ENCODE measurements around the gene FAM117B. TPM values are rescaled to one million over a fixed set of nuclear protein-coding genes. Genes with fewer than 3 reads are reported as not detected.

The FAM117B gene
- total RNA-seq, 1 experiment from 2014 or later, result 2.4 TPM

- Mint-ChIP-seq H3K27ac (ENCODE audit: low read depth, unreplicated experiment) (no peak overlapping the region), H3K9me3 (ENCODE audit: unreplicated experiment) (no peaks in the 10 kb centered on the region), H3K4me1 (ENCODE audit: insufficient read depth, unreplicated experiment) (no peaks in the 10 kb centered on the region), H3K4me3 (ENCODE audit: unreplicated experiment) (no peak overlapping the region), H3K36me3 (ENCODE audit: insufficient read depth, unreplicated experiment) (no peaks in the 10 kb centered on the region), H3K27me3 (ENCODE audit: insufficient read depth, unreplicated experiment) (no peaks in the 10 kb centered on the region)
- intact Hi-C loops (cut with micrococcal nuclease), result no loop called here
- no TSS peak for BruUV-seq (replicated peaks)
- no peak for TF ChIP-seq CTCF (IDR thresholded peaks at IDR 0.05; ENCODE audit: unreplicated experiment)
- ChIA-PET CTCF (no interaction called here), POLR2A (interaction anchor here (1.4 kb wide), 1 partner anchor 9 kb away, joined by 3 read pairs; no protein-coding TSS in a partner anchor)
- DNase-seq (ENCODE audit: unreplicated experiment), result no peak
Measured at GRCh38 chr2:202687276-202687675, 52.5 kb downstream of the FAM117B start.

- Mint-ChIP-seq H3K36me3 (ENCODE audit: insufficient read depth, unreplicated experiment) (no peaks in the 10 kb centered on the region), H3K27ac (ENCODE audit: low read depth, unreplicated experiment) (no peak overlapping the region), H3K4me3 (ENCODE audit: unreplicated experiment) (no peak overlapping the region), H3K4me1 (ENCODE audit: insufficient read depth, unreplicated experiment) (no peaks in the 10 kb centered on the region), H3K9me3 (ENCODE audit: unreplicated experiment) (no peaks in the 10 kb centered on the region), H3K27me3 (ENCODE audit: insufficient read depth, unreplicated experiment) (no peaks in the 10 kb centered on the region)
- ChIA-PET CTCF (interaction anchor here (0.6 kb wide), 1 partner anchor 320 kb away, joined by 3 read pairs; no protein-coding TSS in a partner anchor), POLR2A (interaction anchor here (0.6 kb wide), 1 partner anchor 324 kb away, joined by 3 read pairs; no protein-coding TSS in a partner anchor)
- intact Hi-C loops (cut with micrococcal nuclease), result no loop called here
- no peak for TF ChIP-seq CTCF (IDR thresholded peaks at IDR 0.05; ENCODE audit: unreplicated experiment)
- peak; percentile 9 for DNase-seq (ENCODE audit: unreplicated experiment)
- BruUV-seq (replicated peaks), result no TSS peak
Measured at GRCh38 chr2:202689459-202689858, 54.7 kb downstream of the FAM117B start.

GRCh38 chr2:202689898-202690297 is 55.1 kb downstream of the FAM117B start:
- no peaks in the 10 kb centered on the region for H3K9me3 Mint-ChIP-seq (ENCODE audit: unreplicated experiment)
- POLR2A ChIA-PET, result no interaction called here
- DNase-seq (ENCODE audit: unreplicated experiment), result no peak
- CTCF ChIA-PET, result no interaction called here
- no peak for TF ChIP-seq CTCF (IDR thresholded peaks at IDR 0.05; ENCODE audit: unreplicated experiment)
- intact Hi-C loops (cut with micrococcal nuclease), result no loop called here
- H3K4me1 Mint-ChIP-seq (ENCODE audit: insufficient read depth, unreplicated experiment), result no peaks in the 10 kb centered on the region
- H3K36me3 Mint-ChIP-seq (ENCODE audit: insufficient read depth, unreplicated experiment), result no peaks in the 10 kb centered on the region
- no peaks in the 10 kb centered on the region for H3K27me3 Mint-ChIP-seq (ENCODE audit: insufficient read depth, unreplicated experiment)
- BruUV-seq (replicated peaks), result no TSS peak
- no peak overlapping the region for H3K4me3 Mint-ChIP-seq (ENCODE audit: unreplicated experiment)
- no peak overlapping the region for H3K27ac Mint-ChIP-seq (ENCODE audit: low read depth, unreplicated experiment)

GRCh38 chr2:202690321-202690900 is 55.6 kb downstream of the FAM117B start:
- DNase-seq (ENCODE audit: unreplicated experiment), result no peak
- Mint-ChIP-seq H3K9me3 (ENCODE audit: unreplicated experiment) (no peaks in the 10 kb centered on the region), H3K4me3 (ENCODE audit: unreplicated experiment) (no peak overlapping the region), H3K27ac (ENCODE audit: low read depth, unreplicated experiment) (no peak overlapping the region), H3K36me3 (ENCODE audit: insufficient read depth, unreplicated experiment) (no peaks in the 10 kb centered on the region), H3K27me3 (ENCODE audit: insufficient read depth, unreplicated experiment) (no peaks in the 10 kb centered on the region), H3K4me1 (ENCODE audit: insufficient read depth, unreplicated experiment) (no peaks in the 10 kb centered on the region)
- intact Hi-C loops (cut with micrococcal nuclease), result no loop called here
- ChIA-PET POLR2A (no interaction called here), CTCF (no interaction called here)
- no TSS peak for BruUV-seq (replicated peaks)
- no peak for TF ChIP-seq CTCF (IDR thresholded peaks at IDR 0.05; ENCODE audit: unreplicated experiment)
